ENCODE data around the gene ZSCAN12. TPM values are rescaled to one million over a fixed set of nuclear protein-coding genes. Genes with fewer than 3 reads are reported as not detected.

Gene ZSCAN12
- polyA plus RNA-seq, 1 donor from 2014 or later, result 20.3 TPM

DNA sequence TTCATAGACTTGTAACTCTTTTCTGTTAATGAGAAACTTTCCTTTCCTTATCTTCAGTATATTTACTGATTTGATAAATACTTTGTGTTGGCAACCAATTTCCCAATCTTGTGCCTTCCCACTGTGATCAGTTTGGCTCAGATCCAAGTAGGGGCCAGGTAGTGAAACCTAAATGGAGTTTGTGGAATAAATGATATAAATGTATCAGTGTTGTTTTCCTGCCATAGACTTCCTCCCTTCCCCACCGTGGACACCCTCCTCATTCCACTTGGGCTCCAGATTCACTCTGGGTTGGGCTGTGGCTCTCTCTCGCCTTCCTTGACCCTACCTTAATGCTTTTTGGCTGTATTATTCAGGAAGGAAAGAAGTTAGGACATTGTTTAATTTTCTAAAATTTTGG is 48.5 kb downstream of the ZSCAN12 start:
- Histone ChIP-seq H3K9me3 (ENCODE audit: low read length) (no peaks in the 10 kb centered on the region), H3K36me3 (ENCODE audit: insufficient read depth, low read length) (no peaks in the 10 kb centered on the region), H3K4me2 (ENCODE audit: low read length) (peak overlapping the region; percentile 89), H3K27ac (ENCODE audit: low read length) (no peak overlapping the region), H2AFZ (ENCODE audit: low read depth, low read length) (no peak overlapping the region), H3K79me2 (replicated peaks; ENCODE audit: insufficient read depth, low read length) (peaks cover 30% of the 10 kb centered on the region), H4K20me1 (ENCODE audit: insufficient read depth) (no peaks in the 10 kb centered on the region), H3K4me3 (ENCODE audit: low read length) (peak overlapping the region; percentile 74), H3K27me3 (ENCODE audit: insufficient read depth, low read depth, low read length) (no peaks in the 10 kb centered on the region), H3K9ac (ENCODE audit: low read length) (peak overlapping the region; percentile 86), H3F3A (ENCODE audit: insufficient read depth, low read length, poor library complexity, severe bottlenecking) (peaks cover 3% of the 10 kb centered on the region), H3K9me2 (ENCODE audit: insufficient read depth, low read length) (no peaks in the 10 kb centered on the region)
- no peak for TF ChIP-seq EZH2 (IDR thresholded peaks at IDR 0.05; ENCODE audit: borderline replicate concordance, insufficient read depth, low read length, poor library complexity, severe bottlenecking)
- TF ChIP-seq, protein P1, sequence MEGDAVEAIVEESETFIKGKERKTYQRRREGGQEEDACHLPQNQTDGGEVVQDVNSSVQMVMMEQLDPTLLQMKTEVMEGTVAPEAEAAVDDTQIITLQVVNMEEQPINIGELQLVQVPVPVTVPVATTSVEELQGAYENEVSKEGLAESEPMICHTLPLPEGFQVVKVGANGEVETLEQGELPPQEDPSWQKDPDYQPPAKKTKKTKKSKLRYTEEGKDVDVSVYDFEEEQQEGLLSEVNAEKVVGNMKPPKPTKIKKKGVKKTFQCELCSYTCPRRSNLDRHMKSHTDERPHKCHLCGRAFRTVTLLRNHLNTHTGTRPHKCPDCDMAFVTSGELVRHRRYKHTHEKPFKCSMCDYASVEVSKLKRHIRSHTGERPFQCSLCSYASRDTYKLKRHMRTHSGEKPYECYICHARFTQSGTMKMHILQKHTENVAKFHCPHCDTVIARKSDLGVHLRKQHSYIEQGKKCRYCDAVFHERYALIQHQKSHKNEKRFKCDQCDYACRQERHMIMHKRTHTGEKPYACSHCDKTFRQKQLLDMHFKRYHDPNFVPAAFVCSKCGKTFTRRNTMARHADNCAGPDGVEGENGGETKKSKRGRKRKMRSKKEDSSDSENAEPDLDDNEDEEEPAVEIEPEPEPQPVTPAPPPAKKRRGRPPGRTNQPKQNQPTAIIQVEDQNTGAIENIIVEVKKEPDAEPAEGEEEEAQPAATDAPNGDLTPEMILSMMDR (IDR thresholded peaks at IDR 0.05; ENCODE audit: poor library complexity, severe bottlenecking), result no peak
- no peak for TF ChIP-seq MXI1 (conservative IDR thresholded peaks at IDR 0.05; ENCODE audit: poor library complexity, severe bottlenecking)
- no peak for TF ChIP-seq TAF1 (IDR thresholded peaks at IDR 0.05; ENCODE audit: low read depth)
- no peak for TF ChIP-seq SMC3 (conservative IDR thresholded peaks at IDR 0.05; ENCODE audit: poor library complexity)
- TF ChIP-seq, protein P2, sequence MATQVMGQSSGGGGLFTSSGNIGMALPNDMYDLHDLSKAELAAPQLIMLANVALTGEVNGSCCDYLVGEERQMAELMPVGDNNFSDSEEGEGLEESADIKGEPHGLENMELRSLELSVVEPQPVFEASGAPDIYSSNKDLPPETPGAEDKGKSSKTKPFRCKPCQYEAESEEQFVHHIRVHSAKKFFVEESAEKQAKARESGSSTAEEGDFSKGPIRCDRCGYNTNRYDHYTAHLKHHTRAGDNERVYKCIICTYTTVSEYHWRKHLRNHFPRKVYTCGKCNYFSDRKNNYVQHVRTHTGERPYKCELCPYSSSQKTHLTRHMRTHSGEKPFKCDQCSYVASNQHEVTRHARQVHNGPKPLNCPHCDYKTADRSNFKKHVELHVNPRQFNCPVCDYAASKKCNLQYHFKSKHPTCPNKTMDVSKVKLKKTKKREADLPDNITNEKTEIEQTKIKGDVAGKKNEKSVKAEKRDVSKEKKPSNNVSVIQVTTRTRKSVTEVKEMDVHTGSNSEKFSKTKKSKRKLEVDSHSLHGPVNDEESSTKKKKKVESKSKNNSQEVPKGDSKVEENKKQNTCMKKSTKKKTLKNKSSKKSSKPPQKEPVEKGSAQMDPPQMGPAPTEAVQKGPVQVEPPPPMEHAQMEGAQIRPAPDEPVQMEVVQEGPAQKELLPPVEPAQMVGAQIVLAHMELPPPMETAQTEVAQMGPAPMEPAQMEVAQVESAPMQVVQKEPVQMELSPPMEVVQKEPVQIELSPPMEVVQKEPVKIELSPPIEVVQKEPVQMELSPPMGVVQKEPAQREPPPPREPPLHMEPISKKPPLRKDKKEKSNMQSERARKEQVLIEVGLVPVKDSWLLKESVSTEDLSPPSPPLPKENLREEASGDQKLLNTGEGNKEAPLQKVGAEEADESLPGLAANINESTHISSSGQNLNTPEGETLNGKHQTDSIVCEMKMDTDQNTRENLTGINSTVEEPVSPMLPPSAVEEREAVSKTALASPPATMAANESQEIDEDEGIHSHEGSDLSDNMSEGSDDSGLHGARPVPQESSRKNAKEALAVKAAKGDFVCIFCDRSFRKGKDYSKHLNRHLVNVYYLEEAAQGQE (IDR thresholded peaks at IDR 0.05; ENCODE audit: borderline replicate concordance), result no peak
- TF ChIP-seq EP300 (conservative IDR thresholded peaks at IDR 0.05; ENCODE audit: poor library complexity, severe bottlenecking), result no peak
- no peak for TF ChIP-seq POLR2AphosphoS5 (IDR thresholded peaks at IDR 0.05)
- no peak for TF ChIP-seq RAD21 (conservative IDR thresholded peaks at IDR 0.05)

DNA sequence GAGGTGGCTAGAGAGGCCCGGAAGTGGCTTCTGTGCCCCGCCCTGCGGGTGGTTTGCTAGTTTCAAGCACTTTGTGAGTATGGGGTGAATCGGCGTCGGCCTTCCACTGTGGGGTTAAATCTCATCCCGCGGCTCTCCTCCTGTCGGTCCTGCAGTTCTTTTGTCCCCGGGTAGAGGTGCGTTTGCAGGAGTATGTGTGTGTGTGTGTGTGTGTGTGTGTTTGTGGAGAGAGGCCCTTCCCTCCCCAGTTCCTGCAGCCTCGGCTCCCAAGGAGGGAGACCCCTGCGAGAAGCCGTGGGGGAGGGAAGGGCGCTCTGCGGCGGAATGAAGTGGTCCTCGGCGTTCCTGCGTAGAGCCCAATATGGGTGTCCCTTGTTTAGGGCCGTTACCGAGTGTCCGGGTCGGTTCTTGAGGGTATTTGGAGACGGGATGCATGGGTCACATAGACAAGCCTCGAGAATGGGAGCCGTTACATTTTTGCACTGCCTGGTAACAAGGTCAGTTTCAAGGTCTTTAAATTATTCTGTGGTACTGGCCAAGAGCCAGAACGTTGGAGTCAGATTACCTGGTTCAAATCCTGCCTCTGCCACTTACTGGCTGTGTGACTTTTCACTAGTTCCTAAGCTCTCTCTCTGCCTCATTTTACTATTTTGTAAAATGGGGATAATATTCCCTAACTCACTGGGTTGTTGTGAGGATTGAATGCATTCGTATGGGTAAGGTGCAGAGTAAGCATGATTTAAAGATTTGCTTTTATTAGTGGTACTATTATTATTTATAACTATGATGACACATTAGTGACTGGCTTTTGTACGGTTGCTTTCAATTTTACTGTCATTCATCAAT is 49.4 kb downstream of the ZSCAN12 start, which contains the start of gene ZKSCAN3:
ZKSCAN3 (plus strand) TSS at position 56 of the 846 bp plus-strand sequence. CDS start 9,640 bp downstream, outside the sequence.
- peaks cover 30% of the 10 kb centered on the region for H3K79me2 ChIP-seq (replicated peaks; ENCODE audit: insufficient read depth, low read length)
- TF ChIP-seq TAF1 (IDR thresholded peaks at IDR 0.05; ENCODE audit: low read depth) (peak; percentile 94), RAD21 (conservative IDR thresholded peaks at IDR 0.05) (no peak), MXI1 (conservative IDR thresholded peaks at IDR 0.05; ENCODE audit: poor library complexity, severe bottlenecking) (peak; percentile 61), EZH2 (IDR thresholded peaks at IDR 0.05; ENCODE audit: borderline replicate concordance, insufficient read depth, low read length, poor library complexity, severe bottlenecking) (no peak), POLR2AphosphoS5 (IDR thresholded peaks at IDR 0.05) (peak; percentile 87), EP300 (conservative IDR thresholded peaks at IDR 0.05; ENCODE audit: poor library complexity, severe bottlenecking) (no peak), SMC3 (conservative IDR thresholded peaks at IDR 0.05; ENCODE audit: poor library complexity) (peak; percentile 48)
- TF ChIP-seq, protein P2 (IDR thresholded peaks at IDR 0.05; ENCODE audit: borderline replicate concordance), result peak; percentile 72
- TF ChIP-seq, protein P1 (IDR thresholded peaks at IDR 0.05; ENCODE audit: poor library complexity, severe bottlenecking), result no peak
- H2AFZ ChIP-seq (ENCODE audit: low read depth, low read length), result peak within 1 kb of the TSS; percentile 87
- no peaks in the 10 kb centered on the region for H3K9me2 ChIP-seq (ENCODE audit: insufficient read depth, low read length)
- H3K9me3 ChIP-seq (ENCODE audit: low read length), result no peaks in the 10 kb centered on the region
- H3K36me3 ChIP-seq (ENCODE audit: insufficient read depth, low read length), result no peaks in the 10 kb centered on the region
- H3K9ac ChIP-seq (ENCODE audit: low read length), result peak within 1 kb of the TSS; percentile 86
- H3K4me2 ChIP-seq (ENCODE audit: low read length), result peak within 1 kb of the TSS; percentile 89
- peaks cover 3% of the 10 kb centered on the region for H3F3A ChIP-seq (ENCODE audit: insufficient read depth, low read length, poor library complexity, severe bottlenecking)
- peak within 1 kb of the TSS; percentile 74 for H3K4me3 ChIP-seq (ENCODE audit: low read length)
- H3K27ac ChIP-seq (ENCODE audit: low read length), result peak within 1 kb of the TSS; percentile 93
- no peaks in the 10 kb centered on the region for H4K20me1 ChIP-seq (ENCODE audit: insufficient read depth)
- H3K27me3 ChIP-seq (ENCODE audit: insufficient read depth, low read depth, low read length), result no peaks in the 10 kb centered on the region

Measured in neural cell (in vitro differentiated cells).